GM12878 (cell line): ENCODE data around the gene CARD9. TPM values are rescaled to one million over a fixed set of nuclear protein-coding genes. Genes with fewer than 3 reads are reported as not detected.

Experiments
- ATAC-seq: fragments of 200-7000 bp; cut with Tn5 transposase; 3 replicates; pipeline ENCODE4 v1.9.1; 2020; ENCODE audit warnings: mild to moderate bottlenecking, moderate library complexity
- BruUV-seq: library from RNA; stranded (reverse); fragments of 400-500 nt; replicated peaks from 2 replicates; lab custom pipeline; 2021; lab: Mats Ljungman, UMichigan
- CTCF ChIA-PET: fragments of 300-600 bp; sonication (Branson Sonifier 250); formaldehyde crosslinking; extraction: SDS; loops from one replicate; lab custom pipeline; 2021; ENCODE audit warnings: inconsistent platforms; lab: Yijun Ruan, JAX
- POLR2A ChIA-PET: fragments of 350-600 bp; formaldehyde crosslinking; extraction: SDS; loops from one replicate; lab custom pipeline; 2021; ENCODE audit warnings: inconsistent platforms; lab: Charles Lee
- RAD21 ChIA-PET: fragments of 300-600 bp; sonication (Branson Sonifier 250); formaldehyde crosslinking; loops from one replicate; lab custom pipeline; 2023; ENCODE audit warnings: antibody characterized with exemption; ENCODE audit not compliant: unreplicated experiment; lab: Charles Lee
- SMC1A ChIA-PET: fragments of 300-600 bp; sonication (Branson Sonifier 250); formaldehyde crosslinking; loops from one replicate; lab custom pipeline; 2023; ENCODE audit not compliant: unreplicated experiment, uncharacterized antibody; lab: Charles Lee
- DNase-seq: peaks from one replicate; pipeline ENCODE4 v3.0.0-alpha.2; 2011; ENCODE audit warnings: low read depth, low spot score
- FAIRE-seq: peaks from 3 replicates; lab custom pipeline; 2011; peaks lifted over from hg19 to GRCh38; lab: Jason Lieb, UNC
- H2AFZ ChIP-seq: 2 replicates; pipeline ENCODE4 v1.6.0; 2011; ENCODE audit warnings: low read depth, low read length, control low read depth; ENCODE audit not compliant: control insufficient read depth
- H3K27ac ChIP-seq: 2 replicates; pipeline ENCODE4 v1.5.1; 2011; ENCODE audit warnings: control low read depth; ENCODE audit not compliant: control insufficient read depth, insufficient read depth
- H3K27me3 ChIP-seq, 2 experiments: replicated peaks in 1 of 2; 2 replicates each; pipeline versions ENCODE4 v1.6.0 to v1.6.1; 2011; ENCODE audit warnings: low read length in 1 of 2; ENCODE audit not compliant: control insufficient read depth in 2 of 2, insufficient read depth in 2 of 2
- H3K36me3 ChIP-seq, 2 experiments: 2 replicates each; pipeline ENCODE4 v1.5.1; 2011; ENCODE audit warnings: low read length in 1 of 2; ENCODE audit not compliant: control insufficient read depth in 2 of 2, insufficient read depth in 2 of 2
- H3K4me1 ChIP-seq: 2 replicates; pipeline ENCODE4 v1.6.1; 2011; ENCODE audit warnings: mild to moderate bottlenecking, low read length, moderate library complexity, mixed read lengths; ENCODE audit not compliant: control insufficient read depth, insufficient read depth
- H3K4me2 ChIP-seq: 2 replicates; pipeline ENCODE4 v1.6.0; 2011; ENCODE audit warnings: control low read depth; ENCODE audit not compliant: control insufficient read depth, insufficient read depth
- H3K4me3 ChIP-seq: fragments of 200-600 bp; sonication (generic); 2 replicates; pipeline ENCODE4 v1.5.1; 2016
- H3K79me2 ChIP-seq: 2 replicates; pipeline ENCODE4 v1.6.0; 2011; ENCODE audit warnings: low read length; ENCODE audit not compliant: control insufficient read depth, insufficient read depth
- H3K9ac ChIP-seq: 2 replicates; pipeline ENCODE4 v1.8.0; 2011; ENCODE audit warnings: low read length, control low read depth, mixed read lengths; ENCODE audit not compliant: control insufficient read depth, insufficient read depth
- H3K9me3 ChIP-seq: replicated peaks from 3 replicates; pipeline ENCODE4 v1.5.1; 2011; ENCODE audit warnings: mild to moderate bottlenecking, low read length; ENCODE audit not compliant: control insufficient read depth, insufficient read depth
- H4K20me1 ChIP-seq: 2 replicates; pipeline ENCODE4 v1.6.0; 2011; ENCODE audit not compliant: control insufficient read depth, insufficient read depth
- GATAD2B ChIP-seq: fragments of 450-650 bp; conservative IDR thresholded peaks from 2 replicates; pipeline ENCODE4 v1.6.1; 2017; ENCODE audit warnings: low read depth, mild to moderate bottlenecking, moderate library complexity
- MTA3 ChIP-seq: IDR thresholded peaks from 2 replicates; pipeline ENCODE4 v1.6.1; 2012; ENCODE audit warnings: low read length, inconsistent platforms, borderline replicate concordance
- NR2F1 ChIP-seq: fragments of 450-650 bp; conservative IDR thresholded peaks from 2 replicates; pipeline ENCODE4 v1.6.1; 2017; ENCODE audit warnings: mild to moderate bottlenecking
- REST ChIP-seq: IDR thresholded peaks from 2 replicates; pipeline ENCODE4 v1.6.1; 2012; ENCODE audit warnings: mild to moderate bottlenecking, low read depth, low read length
- SKIL ChIP-seq: fragments of 450-650 bp; IDR thresholded peaks from 2 replicates; pipeline ENCODE4 v1.6.1; 2017; ENCODE audit warnings: mild to moderate bottlenecking, low read depth, inconsistent platforms; ENCODE audit not compliant: poor library complexity, severe bottlenecking
- ZNF687 ChIP-seq: fragments of 450-650 bp; IDR thresholded peaks from 2 replicates; pipeline ENCODE4 v1.6.1; 2017; ENCODE audit warnings: mild to moderate bottlenecking, moderate library complexity
- WGBS: methylation state at CpG from one replicate; pipeline ENCODE4 v1.1.6; 2016; ENCODE audit warnings: low lambda C conversion rate; ENCODE audit not compliant: insufficient replicate concordance, insufficient coverage; ENCODE audit errors: missing lambda C conversion rate; 5-methylcytosine and 5-hydroxymethylcytosine counted together
- in situ Hi-C: fragments of 300-500 bp; cut with MboI; formaldehyde crosslinking; loops from 9 replicates; pipeline ENCODE4 v1.14.3; 2018; ENCODE audit warnings: mixed read lengths
- intact Hi-C: fragments of 100-400 bp; cut with micrococcal nuclease; formaldehyde crosslinking; loops from one replicate; pipeline ENCODE4 v1.14.2; 2022; ENCODE audit not compliant: unreplicated experiment
- polyA plus RNA-seq, 11 experiments: library from polyadenylated mRNA; depleted of rRNA in 4 of 11; unstranded in 6 of 11; stranded (reverse) in 5 of 11; fragments of >200 nt; fragmentation: Nextera tagmentation in 4 of 11; fragmentation: Illumina TruSeq in 1 of 11; extraction: Ambion mirVana in 4 of 11; extraction: Trizol in 1 of 11; gene quantifications; 1 replicate in 1 of 11; 2 replicates in 10 of 11; pipeline versions ENCODE4 v1.2.1 to v1.2.3, GENCODE V29; 2011 to 2016; ENCODE audit warnings: inconsistent platforms in 2 of 11, missing spikeins in 2 of 11, low read depth in 1 of 11
- total RNA-seq, 4 experiments: library from RNA; depleted of rRNA in 3 of 4; stranded (reverse); fragments of >200 nt in 3 of 4; fragmentation: Illumina TruSeq in 1 of 4; extraction: Trizol in 1 of 4; gene quantifications; 2 replicates each; pipeline versions ENCODE4 v1.2.1 to v1.2.3, GENCODE V29; 2013 to 2021

Gene CARD9
- total and polyA plus RNA-seq, 10 of the 15 experiments (the other 5 are each of a cell fraction or from before 2014, with no cell fraction given): 0.11 to 4.9 (median 1.8) TPM; not detected in 1

GRCh38 chr9:136422876-136423275 lies 49.4 kb upstream of the CARD9 start:
- ChIA-PET CTCF (no interaction called here), RAD21 (no interaction called here), SMC1A (no interaction called here), POLR2A (no interaction called here)
- WGBS: over 99% methylated on average over 26 of the region's 26 CpGs
- FAIRE-seq (no peak), ATAC-seq (no peak), DNase-seq (no peak)
- Histone ChIP-seq H3K27me3 (no peaks in the 10 kb centered on the region), H2AFZ (no peak overlapping the region), H3K27ac (no peak overlapping the region), H3K4me1 (no peaks in the 10 kb centered on the region), H3K4me2 (no peak overlapping the region), H4K20me1 (no peaks in the 10 kb centered on the region), H3K79me2 (no peaks in the 10 kb centered on the region), H3K9me3 (no peaks in the 10 kb centered on the region), H3K4me3 (no peak overlapping the region), H3K36me3 (peaks cover 25 to 26% of the 10 kb centered on the region in 2 experiments; a peak in 3 of 4 replicates), H3K9ac (no peak overlapping the region)
- TF ChIP-seq ZNF687: no peak
- TF ChIP-seq REST: no peak
- no peak for TF ChIP-seq MTA3
- no peak for TF ChIP-seq NR2F1
- no peak for TF ChIP-seq GATAD2B
- TF ChIP-seq SKIL: no peak
- in situ Hi-C loops (no loop called here), intact Hi-C loops (no loop called here)
- BruUV-seq: no TSS peak
